H1 (cell line): ENCODE data around the gene SETX. TPM values are rescaled to one million over a fixed set of nuclear protein-coding genes. Genes with fewer than 3 reads are reported as not detected.

Source experiments
- CTCF ChIA-PET: fragments of 300-600 bp; sonication (Branson Sonifier 250); formaldehyde crosslinking; loops from one replicate; lab custom pipeline; 2021; ENCODE audit not compliant: partially characterized antibody; lab: Charles Lee
- POLR2A ChIA-PET: fragments of 300-600 bp; sonication (Branson Sonifier 250); formaldehyde crosslinking; loops from one replicate; lab custom pipeline; 2021; ENCODE audit warnings: inconsistent platforms; ENCODE audit not compliant: partially characterized antibody; lab: Charles Lee
- DNase-seq, 2 experiments: peaks; one replicate each; pipeline versions ENCODE4 v3.0.0 to v3.0.0-alpha.2; 2010 to 2022; ENCODE audit warnings: low spot score in 2 of 2, low read depth in 1 of 2, mixed read lengths in 1 of 2
- FAIRE-seq: peaks from 2 replicates; lab custom pipeline; 2011; peaks lifted over from hg19 to GRCh38; lab: Jason Lieb, UNC
- H2AFZ ChIP-seq: 2 replicates; pipeline ENCODE4 v1.8.1; 2012; ENCODE audit warnings: low read length, inconsistent platforms
- H2AK5ac ChIP-seq: 2 replicates; pipeline ENCODE4 v1.6.1; 2013; ENCODE audit warnings: low read depth, low read length
- H2BK120ac ChIP-seq: replicated peaks from 2 replicates; pipeline ENCODE3; 2013; ENCODE audit warnings: low read depth, low read length, inconsistent platforms
- H2BK12ac ChIP-seq: 2 replicates; pipeline ENCODE4 v1.6.1; 2013; ENCODE audit warnings: low read depth, low read length
- H2BK15ac ChIP-seq: 2 replicates; pipeline ENCODE4 v1.6.1; 2013; ENCODE audit warnings: low read length
- H2BK20ac ChIP-seq: 2 replicates; pipeline ENCODE4 v1.6.1; 2013; ENCODE audit warnings: low read length
- H2BK5ac ChIP-seq: 2 replicates; pipeline ENCODE4 v1.6.1; 2013; ENCODE audit warnings: low read depth, low read length
- H3K14ac ChIP-seq: 2 replicates; pipeline ENCODE4 v1.6.1; 2013; ENCODE audit warnings: inconsistent platforms; ENCODE audit not compliant: insufficient read length
- H3K18ac ChIP-seq: 2 replicates; pipeline ENCODE4 v1.6.1; 2013; ENCODE audit warnings: low read length; ENCODE audit errors: extremely low read depth
- H3K23ac ChIP-seq: 2 replicates; pipeline ENCODE4 v1.6.1; 2013; ENCODE audit warnings: inconsistent platforms; ENCODE audit not compliant: insufficient read length
- H3K23me2 ChIP-seq: 2 replicates; pipeline ENCODE4 v1.6.1; 2013; ENCODE audit warnings: low read depth, low read length
- H3K27ac ChIP-seq: 2 replicates; pipeline ENCODE4 v1.6.1; 2011; ENCODE audit warnings: low read depth, low read length, inconsistent platforms
- H3K27me3 ChIP-seq, 4 experiments: replicated peaks in 1 of 4; 1 replicate in 1 of 4; 2 replicates in 3 of 4; pipeline versions ENCODE4 v1.6.1 to v1.8.1; 2011 to 2013; ENCODE audit warnings: low read length in 3 of 4, mild to moderate bottlenecking in 3 of 4, inconsistent platforms in 2 of 4, mixed read lengths in 2 of 4, moderate library complexity in 1 of 4; ENCODE audit not compliant: control insufficient read depth in 3 of 4, insufficient read depth in 3 of 4; ENCODE audit errors: extremely low read depth in 1 of 4
- H3K36me3 ChIP-seq, 4 experiments: 2 replicates each; pipeline versions ENCODE4 v1.6.1 to v1.8.1; 2011 to 2013; ENCODE audit warnings: mild to moderate bottlenecking in 4 of 4, low read length in 3 of 4, moderate library complexity in 2 of 4, control low read depth in 1 of 4, inconsistent platforms in 1 of 4; ENCODE audit not compliant: insufficient read depth in 4 of 4, control insufficient read depth in 2 of 4
- H3K4ac ChIP-seq: replicated peaks from 2 replicates; pipeline ENCODE3; 2013; ENCODE audit warnings: low read length, low read depth, mixed read lengths, inconsistent platforms; ENCODE audit not compliant: insufficient read length
- H3K4me1 ChIP-seq, 4 experiments: replicated peaks in 1 of 4; 1 replicate in 1 of 4; 2 replicates in 3 of 4; pipeline versions ENCODE4 v1.6.1 to v1.8.1; 2011 to 2013; ENCODE audit warnings: low read length in 3 of 4, inconsistent platforms in 2 of 4, mixed read lengths in 1 of 4; ENCODE audit not compliant: insufficient read depth in 4 of 4, control insufficient read depth in 3 of 4
- H3K4me2 ChIP-seq, 2 experiments: 2 replicates each; pipeline versions ENCODE4 v1.6.1 to v1.8.1; 2011 to 2013; ENCODE audit warnings: low read depth in 2 of 2, low read length in 2 of 2, control low read depth in 1 of 2, inconsistent platforms in 1 of 2, mild to moderate bottlenecking in 1 of 2; ENCODE audit not compliant: insufficient read depth in 1 of 2
- H3K4me3 ChIP-seq, 4 experiments: fragments of 200-600, 300-600 bp in 1 of 4; sonication (generic), shearing (Covaris generic), sonication (Bioruptor Twin) in 1 of 4; 2 replicates each; pipeline versions ENCODE4 v1.5.1 to v1.8.1; 2011 to 2016; ENCODE audit warnings: low read length in 4 of 4, low read depth in 3 of 4, control low read depth in 2 of 4, inconsistent platforms in 2 of 4, mild to moderate bottlenecking in 2 of 4, mixed read lengths in 1 of 4, moderate library complexity in 1 of 4; ENCODE audit not compliant: insufficient read depth in 2 of 4; ENCODE audit errors: extremely low read depth in 1 of 4
- H3K56ac ChIP-seq: replicated peaks from 2 replicates; pipeline ENCODE3; 2013; ENCODE audit warnings: low read depth, mild to moderate bottlenecking, mixed read lengths, low read length, inconsistent platforms; ENCODE audit not compliant: insufficient read length
- H3K79me1 ChIP-seq: 2 replicates; pipeline ENCODE4 v1.6.1; 2013; ENCODE audit warnings: low read depth, low read length, control low read depth
- H3K79me2 ChIP-seq, 2 experiments: 2 replicates each; pipeline versions ENCODE4 v1.6.1 to v1.8.1; 2012 to 2013; ENCODE audit warnings: low read length in 2 of 2, mild to moderate bottlenecking in 2 of 2, inconsistent platforms in 1 of 2; ENCODE audit not compliant: insufficient read depth in 2 of 2, control insufficient read depth in 1 of 2
- H3K9ac ChIP-seq, 4 experiments: replicated peaks in 1 of 4; 1 replicate in 1 of 4; 2 replicates in 3 of 4; pipeline versions ENCODE4 v1.6.1 to v1.8.1; 2011 to 2013; ENCODE audit warnings: low read depth in 3 of 4, low read length in 3 of 4, control low read depth in 2 of 4, mild to moderate bottlenecking in 2 of 4, moderate library complexity in 2 of 4, inconsistent platforms in 1 of 4; ENCODE audit errors: extremely low read depth in 1 of 4
- H3K9me3 ChIP-seq, 2 experiments: 2 replicates each; pipeline versions ENCODE4 v1.6.1 to v1.8.1; 2012 to 2013; ENCODE audit warnings: mild to moderate bottlenecking in 2 of 2, moderate library complexity in 2 of 2, control low read depth in 1 of 2, inconsistent platforms in 1 of 2, low read depth in 1 of 2, low read length in 1 of 2, mixed read lengths in 1 of 2; ENCODE audit not compliant: insufficient read depth in 2 of 2
- H4K20me1 ChIP-seq, 2 experiments: replicated peaks in 1 of 2; 2 replicates each; pipeline versions ENCODE3 to v1.8.1; 2011 to 2013; ENCODE audit warnings: inconsistent platforms in 2 of 2, low read length in 2 of 2, mild to moderate bottlenecking in 1 of 2; ENCODE audit not compliant: insufficient read depth in 2 of 2, control insufficient read depth in 1 of 2
- H4K5ac ChIP-seq: 2 replicates; pipeline ENCODE4 v1.6.1; 2013; ENCODE audit warnings: low read length, low read depth, mixed read lengths, inconsistent platforms; ENCODE audit not compliant: insufficient read length
- H4K8ac ChIP-seq: 2 replicates; pipeline ENCODE4 v1.8.0; 2013; ENCODE audit warnings: mild to moderate bottlenecking, moderate library complexity, low read length, inconsistent platforms; ENCODE audit not compliant: insufficient read depth; ENCODE audit errors: extremely low read depth
- H4K91ac ChIP-seq: replicated peaks from 2 replicates; pipeline ENCODE3; 2013; ENCODE audit warnings: low read length, mixed read lengths, inconsistent platforms; ENCODE audit not compliant: insufficient read length
- BCL11A ChIP-seq, 2 experiments: IDR thresholded peaks; one replicate each; pipeline ENCODE4 v1.6.1; 2011; ENCODE audit warnings: low read depth in 2 of 2, low read length in 2 of 2, mild to moderate bottlenecking in 2 of 2
- CTBP2 ChIP-seq: IDR thresholded peaks from 2 replicates; pipeline ENCODE4 v1.7.0; 2011; ENCODE audit warnings: borderline replicate concordance, mild to moderate bottlenecking, moderate library complexity, mixed read lengths, low read length; ENCODE audit not compliant: insufficient read depth, insufficient read length
- EZH2 ChIP-seq: fragments of 200-600 bp; sonication (generic); IDR thresholded peaks from 2 replicates; pipeline ENCODE4 v1.7.1; 2012; ENCODE audit warnings: low read depth, mild to moderate bottlenecking, moderate library complexity, low read length, inconsistent platforms; ENCODE audit not compliant: severe bottlenecking
- GTF2F1 ChIP-seq: IDR thresholded peaks from 2 replicates; pipeline ENCODE4 v1.6.1; 2012; ENCODE audit warnings: low read depth, low read length, improper control_type of control experiment, borderline replicate concordance
- HDAC6 ChIP-seq: IDR thresholded peaks from one replicate; pipeline ENCODE4 v1.7.1; 2012; ENCODE audit warnings: low read depth, mild to moderate bottlenecking, inconsistent platforms, low read length, moderate library complexity
- SIN3A ChIP-seq, 2 experiments: IDR thresholded peaks in 1 of 2; conservative IDR thresholded peaks in 1 of 2; 2 replicates each; pipeline ENCODE4 v1.6.1; 2011 to 2012; ENCODE audit warnings: low read length in 2 of 2, improper control_type of control experiment in 1 of 2, low read depth in 1 of 2, mild to moderate bottlenecking in 1 of 2
- SP4 ChIP-seq: IDR thresholded peaks from 2 replicates; pipeline ENCODE4 v1.6.1; 2012; ENCODE audit warnings: low read length, inconsistent platforms
- WGBS, 2 experiments: shearing (Covaris generic) in 1 of 2; methylation state at CpG; one replicate each; pipeline versions ENCODE4 v1.1.6 to v1.1.7; 2013 to 2015; ENCODE audit warnings: low lambda C conversion rate in 2 of 2, mixed read lengths in 2 of 2, inconsistent platforms in 1 of 2, low coverage in 1 of 2, missing lambda C conversion rate in 1 of 2; ENCODE audit not compliant: insufficient replicate concordance in 2 of 2, insufficient coverage in 1 of 2, insufficient read length in 1 of 2; ENCODE audit errors: extremely low coverage in 1 of 2, missing lambda C conversion rate in 1 of 2; 5-methylcytosine and 5-hydroxymethylcytosine counted together
- polyA plus RNA-seq, 7 experiments: library from polyadenylated mRNA; depleted of rRNA in 3 of 7; stranded (reverse) in 5 of 7; unstranded in 2 of 7; fragments of >200 nt in 5 of 7; fragments of 200-250 nt in 2 of 7; gene quantifications; 1 replicate in 5 of 7; 2 replicates in 1 of 7; 4 replicates in 1 of 7; pipeline versions ENCODE4 v1.2.1 to v1.2.3, GENCODE V29; 2011 to 2013; ENCODE audit warnings: missing spikeins in 2 of 7, mixed read lengths in 2 of 7
- total RNA-seq: library from RNA; stranded (reverse); fragmentation: NEBNext Ultra II Directional; extraction: Animal tissue kit (Norgen Biotek cat#: 25700); gene quantifications from 2 replicates; pipeline ENCODE4 v1.2.1, GENCODE V29; 2021

Gene SETX
- total and polyA plus RNA-seq, 2 of the 8 experiments (the other 6 are each of a cell fraction or from before 2014, with no cell fraction given), result 15.1 to 37.9 TPM

DNA sequence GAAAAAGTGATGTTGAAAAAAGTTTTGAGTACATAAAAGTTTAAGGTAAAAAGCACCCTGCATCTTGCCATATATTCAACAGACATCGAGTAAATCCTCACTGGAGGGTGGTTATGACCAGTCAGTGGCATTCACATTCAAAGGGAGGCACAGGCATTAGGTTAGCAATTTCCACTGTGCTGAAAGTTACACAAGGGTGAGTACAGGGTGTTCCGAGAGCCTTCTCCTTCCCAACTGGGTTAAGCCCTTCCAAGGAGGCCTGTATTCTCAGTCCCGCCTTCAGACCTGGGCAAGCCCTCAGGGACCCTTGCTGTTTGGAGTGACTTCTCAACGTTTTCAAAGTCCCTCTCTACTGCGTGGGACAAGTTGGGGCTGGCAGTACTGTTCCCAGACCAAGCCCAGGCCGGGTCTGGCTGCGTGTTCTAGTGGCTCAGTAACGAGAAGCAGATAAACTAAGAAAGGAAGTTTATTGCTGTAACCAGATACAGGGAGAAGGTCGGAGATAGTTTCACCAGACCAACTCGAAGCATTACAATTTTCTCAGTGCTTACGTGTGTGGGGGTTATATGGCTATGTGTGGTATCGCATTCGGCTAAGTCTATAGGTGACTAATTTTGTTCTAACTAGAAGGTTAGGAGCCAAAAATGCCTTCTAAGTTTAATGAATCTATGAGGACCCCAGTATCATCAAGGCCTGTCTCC lies 13.0 kb upstream of the SETX start:
- FAIRE-seq, result no peak
- TF ChIP-seq GTF2F1 (no peak), SP4 (no peak), SIN3A (conservative IDR thresholded peaks at IDR 0.05 in 1 of 2, IDR thresholded peaks at IDR 0.05 in 1 of 2; ENCODE audit: low read depth in 1 of 2, low read length in 2 of 2) (no peak), EZH2 (no peak), HDAC6 (no peak), CTBP2 (no peak), BCL11A (IDR thresholded peaks at IDR 0.05; ENCODE audit: low read depth in 2 of 2, low read length in 2 of 2) (no peak)
- H4K5ac ChIP-seq, result no peak overlapping the region
- H3K14ac ChIP-seq, result no peak overlapping the region
- no peak overlapping the region for H3K4me2 ChIP-seq
- H3K36me3 ChIP-seq, result no peaks in the 10 kb centered on the region
- no peak for DNase-seq
- no peak overlapping the region for H3K18ac ChIP-seq
- H3K27me3 ChIP-seq, result no peaks in the 10 kb centered on the region
- no peak overlapping the region for H2BK120ac ChIP-seq
- no peak overlapping the region for H4K8ac ChIP-seq
- no peak overlapping the region for H3K9ac ChIP-seq
- H3K4me3 ChIP-seq, result no peak overlapping the region
- no peak overlapping the region for H3K4ac ChIP-seq
- H2BK15ac ChIP-seq, result no peak overlapping the region
- H3K56ac ChIP-seq, result no peak overlapping the region
- H3K23me2 ChIP-seq, result no peaks in the 10 kb centered on the region
- H3K79me2 ChIP-seq, result no peaks in the 10 kb centered on the region
- ChIA-PET CTCF (interaction anchor here (0.6 kb wide), 1 partner anchor 1008 kb away, joined by 4 read pairs; no protein-coding TSS in a partner anchor), POLR2A (interaction anchor here (1.9 kb wide), 1 partner anchor 13 kb away, joined by 6 read pairs; the partner anchor contains the start of gene SETX)
- no peak overlapping the region for H2AK5ac ChIP-seq
- no peak overlapping the region for H3K27ac ChIP-seq
- H3K79me1 ChIP-seq, result no peaks in the 10 kb centered on the region
- no peak overlapping the region for H4K91ac ChIP-seq
- no peaks in the 10 kb centered on the region for H4K20me1 ChIP-seq
- 78% methylated on average over 13 of the region's 13 CpGs; no CpG with 5 or more reads in 1 of the 2 experiments for WGBS, 2 experiments
- no peak overlapping the region for H2BK20ac ChIP-seq
- H3K9me3 ChIP-seq, result no peaks in the 10 kb centered on the region
- H3K23ac ChIP-seq, result no peak overlapping the region
- no peak overlapping the region for H2BK5ac ChIP-seq
- no peaks in the 10 kb centered on the region for H3K4me1 ChIP-seq
- no peak overlapping the region for H2AFZ ChIP-seq
- H2BK12ac ChIP-seq, result no peak overlapping the region
